Right lobe of liver (tissue), 6 donors: ENCODE results near the gene PTPRN2. TPM values are rescaled to one million over a fixed set of nuclear protein-coding genes. Genes with fewer than 3 reads are reported as not detected.

Experiments used
- ATAC-seq, 4 donors: fragments of 200-7000 bp; cut with Tn5 transposase; one replicate each; pipeline ENCODE4 v1.9.1; 2020; ENCODE audit warnings: mild to moderate bottlenecking in 4 of 4, moderate library complexity in 4 of 4
- DNase-seq, 3 donors: peaks; one replicate each; pipeline ENCODE4 v3.0.0-alpha.2; 2020
- H3K27ac ChIP-seq, 3 donors: fragments of 200-600 bp; one replicate each; pipeline ENCODE4 v1.8.0; 2022
- H3K27me3 ChIP-seq, 2 donors: fragments of 200-600 bp; one replicate each; pipeline ENCODE4 v1.8.0; 2022
- H3K36me3 ChIP-seq, 4 donors: fragments of 200-600 bp; sonication (generic) in 1 of 4; one replicate each; pipeline versions ENCODE4 v1.5.1 to v1.8.0; 2017 to 2022; ENCODE audit warnings: control low read depth in 1 of 4
- H3K4me1 ChIP-seq, 4 donors: fragments of 200-600 bp; sonication (generic) in 1 of 4; one replicate each; pipeline versions ENCODE4 v1.5.1 to v1.8.0; 2017 to 2022; ENCODE audit warnings: control low read depth in 1 of 4
- H3K4me3 ChIP-seq, 3 donors: fragments of 200-600 bp; one replicate each; pipeline ENCODE4 v1.8.0; 2022
- H3K9me3 ChIP-seq, 4 donors: fragments of 200-600 bp; sonication (generic) in 1 of 4; one replicate each; pipeline versions ENCODE4 v1.5.1 to v1.8.0; 2017 to 2022; ENCODE audit warnings: control low read depth in 1 of 4
- CTCF ChIP-seq, 4 donors: fragments of 200-600 bp in 3 of 4; fragments of 450-650 bp in 1 of 4; IDR thresholded peaks; one replicate each; pipeline versions ENCODE4 v1.5.1 to v1.8.0; 2016 to 2022; ENCODE audit warnings: antibody characterized with exemption in 4 of 4, mild to moderate bottlenecking in 2 of 4
- POLR2A ChIP-seq: fragments of 450-650 bp; IDR thresholded peaks from one replicate; pipeline ENCODE4 v1.6.1; 2017; ENCODE audit warnings: antibody characterized with exemption, mild to moderate bottlenecking
- WGBS: methylation state at CpG from one replicate; pipeline ENCODE4 v1.1.6; 2018; ENCODE audit warnings: low coverage, low lambda C conversion rate; ENCODE audit not compliant: insufficient coverage; ENCODE audit errors: missing lambda C conversion rate; 5-methylcytosine and 5-hydroxymethylcytosine counted together
- intact Hi-C, 2 donors: fragments of 100-400 bp; cut with DNase I; formaldehyde crosslinking; loops; one replicate each; pipeline versions ENCODE4 v1.11.2 to v1.14.1; 2022
- total RNA-seq, 6 experiments: library from RNA; depleted of rRNA in 2 of 6; stranded (reverse); fragments of >200 nt in 2 of 6; fragmentation: NEBNext Ultra II Directional in 3 of 6; extraction: Animal tissue kit (Norgen Biotek cat#: 25700) in 3 of 6; gene quantifications; one replicate each; pipeline versions ENCODE4 v1.1.0 to v1.2.4, GENCODE V29; 2016 to 2023
- donor health status: DM: no; HTN: yes; CAD: no.
- donor health status: DM: no; HTN: no; CAD: no.
- donor health status: DM: no; HTN: no; CAD: no.
- donor health status: DM: no; HTN: yes; CAD: no.
- donor health status: DM: no; HTN: yes; CAD: no.

The PTPRN2 gene
- total RNA-seq, 6 experiments from 2014 or later: 0.15 to 0.87 (median 0.67) TPM

DNA sequence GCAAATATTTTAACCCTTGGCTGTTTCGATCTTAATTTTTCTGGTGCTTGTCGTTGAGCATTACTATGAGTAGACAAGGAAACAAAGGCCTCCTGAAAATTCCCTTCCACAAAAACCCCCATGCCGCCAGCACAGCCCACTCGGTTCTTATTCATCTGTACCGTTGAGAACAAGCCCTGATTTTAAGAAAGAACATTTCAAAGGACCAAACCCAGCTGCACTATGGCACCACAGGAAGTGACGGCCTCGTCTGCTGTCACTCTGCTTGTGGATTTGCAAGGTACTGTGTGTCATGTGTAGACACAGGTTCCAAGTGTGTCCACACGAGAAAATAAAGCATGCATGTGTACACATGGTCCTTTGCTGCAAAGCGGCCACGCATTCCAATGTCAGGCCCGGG is 965.6 kb downstream of the PTPRN2 start:
- TF ChIP-seq CTCF (IDR thresholded peaks at IDR 0.05) (no peak), POLR2A (no peak)
- Histone ChIP-seq H3K4me1 (no peaks in the 10 kb centered on the region), H3K27me3 (no peaks in the 10 kb centered on the region), H3K9me3 (no peaks in the 10 kb centered on the region), H3K36me3 (no peaks in the 10 kb centered on the region), H3K4me3 (no peak overlapping the region), H3K27ac (no peak overlapping the region)
- DNase-seq (no peak), ATAC-seq (no peak)
- intact Hi-C loops: no loop called here
- 80% methylated on average over 9 of the region's 11 CpGs for WGBS

- H3K27ac ChIP-seq: no peak overlapping the region
- DNase-seq: no peak
- ATAC-seq: peak in 1 of 4 donors; percentile 39
- intact Hi-C loops: no loop called here
- H3K36me3 ChIP-seq: no peaks in the 10 kb centered on the region
- WGBS: 24% methylated on average over 3 of the region's 33 CpGs
- no peaks in the 10 kb centered on the region for H3K9me3 ChIP-seq
- TF ChIP-seq POLR2A (no peak), CTCF (IDR thresholded peaks at IDR 0.05) (no peak)
- H3K4me3 ChIP-seq: no peak overlapping the region
- no peaks in the 10 kb centered on the region for H3K4me1 ChIP-seq
- no peaks in the 10 kb centered on the region for H3K27me3 ChIP-seq
Measured at GRCh38 chr7:157621131-157621681, 966.4 kb downstream of the PTPRN2 start.

DNA sequence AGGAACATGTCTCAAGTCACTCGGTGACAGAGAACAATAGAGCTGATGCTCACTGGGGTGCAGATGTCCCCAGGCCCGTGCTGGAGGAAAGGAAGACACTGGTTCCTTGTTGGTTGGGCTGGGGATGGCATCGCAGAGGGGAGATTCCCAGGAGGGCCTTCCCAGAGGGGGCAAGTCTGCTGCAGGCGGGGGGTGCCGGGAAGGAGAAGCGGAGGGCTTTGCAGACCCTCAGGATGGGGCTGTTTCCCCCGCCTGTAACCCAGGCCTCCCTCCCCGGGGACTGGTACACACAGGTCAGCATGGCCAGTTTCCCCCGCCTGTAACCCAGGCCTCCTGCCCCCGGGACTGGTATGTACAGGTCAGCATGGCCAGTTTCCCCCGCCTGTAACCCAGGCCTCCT is 967.0 kb downstream of the PTPRN2 start:
- H3K9me3 ChIP-seq: no peaks in the 10 kb centered on the region
- DNase-seq: no peak
- H3K4me1 ChIP-seq: no peaks in the 10 kb centered on the region
- TF ChIP-seq POLR2A (no peak), CTCF (IDR thresholded peaks at IDR 0.05) (no peak)
- no peaks in the 10 kb centered on the region for H3K36me3 ChIP-seq
- H3K27me3 ChIP-seq: no peaks in the 10 kb centered on the region
- intact Hi-C loops: no loop called here
- WGBS: 30% methylated on average over 2 of the region's 11 CpGs
- H3K27ac ChIP-seq: no peak overlapping the region
- ATAC-seq: no peak
- no peak overlapping the region for H3K4me3 ChIP-seq

DNA sequence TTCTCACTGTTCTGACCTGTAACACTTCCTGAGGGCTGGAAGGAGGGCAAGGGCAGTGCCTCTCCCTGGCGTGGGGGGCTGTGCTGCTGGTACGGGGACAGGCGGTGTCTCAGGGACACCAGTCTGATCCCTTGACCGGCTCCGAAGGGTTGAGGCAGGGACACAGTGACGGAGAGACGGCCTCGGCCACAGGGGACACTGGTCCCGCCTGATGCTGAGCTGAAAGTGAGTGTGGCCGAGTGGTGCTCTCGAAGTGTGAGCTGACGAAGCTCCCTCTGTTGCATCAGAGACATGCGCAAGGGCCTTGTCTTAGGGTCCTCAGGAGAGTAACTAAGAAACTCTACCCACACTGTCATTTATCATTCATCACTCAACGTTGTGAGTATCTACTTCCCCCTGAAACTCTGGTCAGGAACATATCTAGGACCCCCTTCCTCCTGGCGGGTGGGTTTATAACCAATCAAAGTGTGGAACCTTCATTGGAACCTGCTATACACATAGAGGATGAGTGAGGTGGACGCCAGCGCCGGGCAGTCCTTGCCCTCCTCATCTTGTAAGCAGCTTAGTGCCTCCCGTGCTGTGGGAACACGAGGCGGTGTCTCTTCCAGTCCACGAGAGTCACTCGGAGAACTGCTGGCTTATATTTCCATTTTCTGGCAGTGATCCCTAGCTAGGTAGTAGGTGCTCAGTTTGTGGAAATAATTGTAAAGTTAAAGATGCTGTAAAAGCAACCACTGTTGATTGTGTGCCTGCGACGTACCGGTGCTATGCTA is 967.7 kb downstream of the PTPRN2 start:
- no peak overlapping the region for H3K4me3 ChIP-seq
- ATAC-seq: no peak
- no peaks in the 10 kb centered on the region for H3K27me3 ChIP-seq
- WGBS: 74% methylated on average over 16 of the region's 26 CpGs
- no peak for DNase-seq
- no peaks in the 10 kb centered on the region for H3K9me3 ChIP-seq
- H3K4me1 ChIP-seq: no peaks in the 10 kb centered on the region
- H3K27ac ChIP-seq: no peak overlapping the region
- intact Hi-C loops: no loop called here
- no peak for TF ChIP-seq POLR2A
- no peak for TF ChIP-seq CTCF (IDR thresholded peaks at IDR 0.05)
- no peaks in the 10 kb centered on the region for H3K36me3 ChIP-seq
